Measurements from ENCODE around the gene ARFGAP3.

Gene ARFGAP3

GRCh38 chr22:42848941-42849550, 8.0 kb downstream of the ARFGAP3 start:
- Histone ChIP-seq H3K4me3 (ENCODE audit: low read depth, low read length) (no peak overlapping the region), H3K27ac (no peak overlapping the region), H3K27me3 (ENCODE audit: insufficient read depth, low read depth, severe bottlenecking) (no peaks in the 10 kb centered on the region), H3K9me3 (ENCODE audit: severe bottlenecking) (no peaks in the 10 kb centered on the region), H3K36me3 (peaks cover 18% of the 10 kb centered on the region)
- no peak for TF ChIP-seq CTCF (IDR thresholded peaks at IDR 0.05; ENCODE audit: low read depth, low read length)
- DNase-seq, result no peak

- DNase-seq, result no peak
- H3K4me3 ChIP-seq (ENCODE audit: low read depth, low read length), result no peak overlapping the region
- no peak for TF ChIP-seq CTCF (IDR thresholded peaks at IDR 0.05; ENCODE audit: low read depth, low read length)
- peaks cover 16% of the 10 kb centered on the region for H3K36me3 ChIP-seq
- H3K27me3 ChIP-seq (ENCODE audit: insufficient read depth, low read depth, severe bottlenecking), result no peaks in the 10 kb centered on the region
- H3K9me3 ChIP-seq (ENCODE audit: severe bottlenecking), result no peaks in the 10 kb centered on the region
- H3K27ac ChIP-seq, result no peak overlapping the region
Measured at GRCh38 chr22:42847110-42847509, 10.0 kb downstream of the ARFGAP3 start.

GRCh38 chr22:42844756-42845155, 12.3 kb downstream of the ARFGAP3 start:
- no peak for TF ChIP-seq CTCF (IDR thresholded peaks at IDR 0.05; ENCODE audit: low read depth, low read length)
- Histone ChIP-seq H3K27ac (no peak overlapping the region), H3K36me3 (peaks cover 29% of the 10 kb centered on the region)

GRCh38 chr22:42842658-42843370, 14.3 kb downstream of the ARFGAP3 start:
- no peaks in the 10 kb centered on the region for H3K27me3 ChIP-seq (ENCODE audit: insufficient read depth, low read depth, severe bottlenecking)
- no peak for TF ChIP-seq CTCF (IDR thresholded peaks at IDR 0.05; ENCODE audit: low read depth, low read length)
- peaks cover 29% of the 10 kb centered on the region for H3K36me3 ChIP-seq
- H3K4me3 ChIP-seq (ENCODE audit: low read depth, low read length), result no peak overlapping the region
- DNase-seq, result no peak
- H3K9me3 ChIP-seq (ENCODE audit: severe bottlenecking), result no peaks in the 10 kb centered on the region
- no peak overlapping the region for H3K27ac ChIP-seq

More at GRCh38 chr22:42844756-42845155, 12.3 kb downstream of the ARFGAP3 start:
- Histone ChIP-seq H3K9me3 (ENCODE audit: severe bottlenecking) (no peaks in the 10 kb centered on the region), H3K27me3 (ENCODE audit: insufficient read depth, low read depth, severe bottlenecking) (no peaks in the 10 kb centered on the region), H3K4me3 (ENCODE audit: low read depth, low read length) (no peak overlapping the region)
- DNase-seq, result no peak

- no peak overlapping the region for H3K4me3 ChIP-seq (ENCODE audit: low read depth, low read length)
- H3K27ac ChIP-seq, result no peak overlapping the region
- no peaks in the 10 kb centered on the region for H3K9me3 ChIP-seq (ENCODE audit: severe bottlenecking)
- H3K27me3 ChIP-seq (ENCODE audit: insufficient read depth, low read depth, severe bottlenecking), result no peaks in the 10 kb centered on the region
- no peak for DNase-seq
- H3K36me3 ChIP-seq, result peaks cover 32% of the 10 kb centered on the region
- no peak for TF ChIP-seq CTCF (IDR thresholded peaks at IDR 0.05; ENCODE audit: low read depth, low read length)
Measured at GRCh38 chr22:42841444-42841843, 15.6 kb downstream of the ARFGAP3 start.

All from WERI-Rb-1 (cell line).